ENCODE measurements around the gene WFS1. TPM values are rescaled to one million over a fixed set of nuclear protein-coding genes. Genes with fewer than 3 reads are reported as not detected.

The WFS1 gene
- total RNA-seq, 1 experiment from 2014 or later, result 21.5 TPM

- TF ChIP-seq YY1 (IDR thresholded peaks at IDR 0.05; ENCODE audit: extremely low read depth, insufficient replicate concordance, low read depth, low read length) (no peak), JUND (IDR thresholded peaks at IDR 0.05) (no peak), CTCF (IDR thresholded peaks at IDR 0.05 in 2 of 3, conservative IDR thresholded peaks at IDR 0.05 in 1 of 3; ENCODE audit: borderline replicate concordance in 1 of 3, insufficient read depth in 1 of 3, low read depth in 2 of 3, low read length in 2 of 3) (no peak), POLR2AphosphoS5 (IDR thresholded peaks at IDR 0.05; ENCODE audit: low read depth, low read length) (no peak), CEBPB (IDR thresholded peaks at IDR 0.05; ENCODE audit: low read depth) (no peak), ZBTB33 (IDR thresholded peaks at IDR 0.05; ENCODE audit: extremely low read depth, insufficient replicate concordance, low read length) (no peak), ZNF274 (IDR thresholded peaks at IDR 0.05; ENCODE audit: low read depth, low read length) (no peak), RAD21 (IDR thresholded peaks at IDR 0.05; ENCODE audit: low read depth) (no peak), EGR1 (IDR thresholded peaks at IDR 0.05; ENCODE audit: low read depth) (no peak), MAX (IDR thresholded peaks at IDR 0.05) (no peak)
- Histone ChIP-seq H3K9ac (ENCODE audit: low read length) (no peak overlapping the region), H3K27ac (ENCODE audit: low read depth, low read length) (no peak overlapping the region), H3K4me2 (ENCODE audit: low read length) (no peak overlapping the region), H3K9me3 (ENCODE audit: control insufficient read depth in 1 of 2, insufficient read depth in 1 of 2, low read depth in 1 of 2, low read length in 2 of 2) (no peaks in the 10 kb centered on the region), H3K4me3 (replicated peaks in 1 of 2; ENCODE audit: low read depth in 1 of 2, low read length in 2 of 2) (no peak overlapping the region), H3K79me2 (ENCODE audit: insufficient read depth, low read length) (no peaks in the 10 kb centered on the region), H4K20me1 (ENCODE audit: insufficient read depth) (no peaks in the 10 kb centered on the region), H3K27me3 (ENCODE audit: insufficient read depth, low read length) (peaks cover 7% of the 10 kb centered on the region; the same call in 1 of the 2 replicates), H3K36me3 (ENCODE audit: control insufficient read depth in 1 of 2, insufficient read depth in 2 of 2, low read length in 2 of 2) (no peaks in the 10 kb centered on the region), H2AFZ (ENCODE audit: low read depth, low read length, poor library complexity, severe bottlenecking) (no peak overlapping the region), H3K9me2 (ENCODE audit: insufficient read depth) (no peaks in the 10 kb centered on the region), H3K4me1 (ENCODE audit: control insufficient read depth in 1 of 2, insufficient read depth in 2 of 2, low read length in 2 of 2) (no peaks in the 10 kb centered on the region)
- ATAC-seq, result no peak
- RAD21 ChIA-PET (ENCODE audit: low non-redundant PET in 1 of 2, low total read pairs in 2 of 2, uncharacterized antibody in 2 of 2, unreplicated experiment in 2 of 2), result no interaction called here
- CTCF ChIA-PET, result no interaction called here
- intact Hi-C loops (cut with micrococcal nuclease), result no loop called here
- DNase-seq (ENCODE audit: low read depth, low spot score), result no peak
- POLR2A ChIA-PET, result no interaction called here
- BruUV-seq (replicated peaks), result no TSS peak
Measured at GRCh38 chr4:6258026-6258360, 11.7 kb upstream of the WFS1 start.

Data from HCT116 (cell line).